Cardiac fibroblast (primary cell): ENCODE results near the gene INTS6L.
A peak's percentile ranks its signal among the peaks of the same experiment; 100 is the strongest.

Experiments used
- DNase-seq, 2 donors: peaks; one replicate each; pipeline versions ENCODE4 v3.0.0 to v3.0.0-alpha.2; 2010; ENCODE audit warnings: low read depth in 2 of 2
- H3K4me3 ChIP-seq, 2 donors: replicated peaks in 1 of 2; 1 replicate in 1 of 2; 2 replicates in 1 of 2; pipeline ENCODE4 v1.5.1; 2011; ENCODE audit warnings: low read depth in 2 of 2, low read length in 2 of 2, mild to moderate bottlenecking in 2 of 2, moderate library complexity in 1 of 2
- CTCF ChIP-seq: IDR thresholded peaks from one replicate; pipeline ENCODE4 v1.5.1; 2011; ENCODE audit warnings: low read depth, mild to moderate bottlenecking, low read length, inconsistent platforms

Gene INTS6L

DNA sequence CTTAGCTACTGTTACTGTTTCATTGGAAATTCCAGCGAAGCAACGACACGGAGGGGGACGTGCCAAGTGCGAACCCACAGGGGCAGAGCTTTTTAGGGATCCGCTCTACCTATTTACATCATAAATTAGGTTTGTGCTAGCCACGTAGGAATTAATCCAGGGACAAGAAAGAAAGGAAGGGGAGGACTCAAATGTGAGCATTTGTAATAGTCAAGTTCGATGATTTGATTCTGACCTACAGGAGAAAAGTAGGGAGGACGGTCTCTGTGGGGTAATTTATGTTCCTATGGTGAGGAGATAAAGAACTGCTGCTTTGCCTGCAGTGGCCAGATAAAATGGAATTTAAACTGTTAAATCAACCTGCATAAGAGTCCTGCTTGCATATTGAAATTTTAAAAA lies 1.7 kb downstream of the INTS6L start:
- H3K4me3 ChIP-seq: peak overlapping the region; percentile 44 to 52
- no peak for TF ChIP-seq CTCF
- no peak for DNase-seq

DNA sequence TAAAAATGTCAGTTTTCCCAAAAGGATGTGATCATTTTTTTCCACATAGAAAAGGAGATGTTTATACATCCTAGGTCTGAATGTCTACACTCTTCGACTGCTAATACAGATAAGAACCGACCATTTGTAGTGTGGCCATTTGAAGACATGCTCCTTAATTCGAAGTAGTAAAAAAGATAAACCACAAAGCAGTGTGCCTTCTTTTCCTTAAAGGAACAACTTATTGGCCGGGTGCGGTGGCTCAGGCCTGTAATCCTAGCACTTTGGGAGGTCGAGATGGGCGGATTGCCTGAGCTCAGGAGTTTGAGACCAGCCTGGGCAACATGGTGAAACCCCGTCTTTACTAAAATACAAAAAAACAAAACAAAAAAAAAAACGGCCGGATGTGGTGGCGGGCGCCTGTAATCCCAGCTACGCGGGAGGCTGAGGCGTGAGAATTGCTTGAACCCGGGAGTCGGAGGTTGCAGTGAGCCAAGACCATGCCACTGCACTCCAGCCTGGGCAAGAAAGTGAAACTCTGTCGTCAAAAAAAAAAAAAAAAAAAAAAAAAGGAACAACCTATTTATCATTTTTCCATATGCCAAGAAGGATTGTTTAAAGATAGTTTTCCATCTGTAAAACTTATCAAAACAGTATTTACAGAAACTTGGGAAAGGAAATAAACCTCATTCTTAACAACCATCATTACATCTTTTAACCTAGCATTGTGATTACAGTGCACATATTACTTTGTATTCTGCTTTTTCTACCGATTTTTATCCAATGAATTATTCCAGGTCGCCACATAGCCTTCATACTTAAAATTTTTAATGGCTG lies 2.6 kb downstream of the INTS6L start:
- no peak for DNase-seq
- H3K4me3 ChIP-seq: no peak overlapping the region
- TF ChIP-seq CTCF: no peak

GRCh38 chrX:135528254-135528653 lies 7.8 kb downstream of the INTS6L start:
- no peak overlapping the region for H3K4me3 ChIP-seq
- no peak for TF ChIP-seq CTCF
- DNase-seq: no peak

DNA sequence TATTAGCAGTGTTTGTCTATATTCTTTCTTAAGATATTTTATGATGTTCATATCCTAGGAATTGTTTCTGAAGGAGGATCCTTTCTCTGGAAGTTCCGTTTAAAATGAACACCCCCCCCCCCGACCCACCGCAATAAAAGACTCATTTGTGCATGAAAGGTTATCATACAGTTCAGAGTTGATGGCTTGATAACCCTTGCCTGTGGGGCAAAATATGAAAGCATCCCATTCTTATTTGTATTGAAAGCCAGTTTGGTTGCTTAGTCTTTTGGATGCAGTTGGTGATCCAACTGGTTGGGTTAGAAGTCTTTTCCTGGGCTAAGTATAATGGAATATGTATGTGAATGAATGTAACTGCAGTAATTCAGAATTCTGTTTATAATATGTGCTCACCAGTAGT lies 8.3 kb downstream of the INTS6L start:
- H3K4me3 ChIP-seq: no peak overlapping the region
- TF ChIP-seq CTCF: no peak
- DNase-seq: no peak

DNA sequence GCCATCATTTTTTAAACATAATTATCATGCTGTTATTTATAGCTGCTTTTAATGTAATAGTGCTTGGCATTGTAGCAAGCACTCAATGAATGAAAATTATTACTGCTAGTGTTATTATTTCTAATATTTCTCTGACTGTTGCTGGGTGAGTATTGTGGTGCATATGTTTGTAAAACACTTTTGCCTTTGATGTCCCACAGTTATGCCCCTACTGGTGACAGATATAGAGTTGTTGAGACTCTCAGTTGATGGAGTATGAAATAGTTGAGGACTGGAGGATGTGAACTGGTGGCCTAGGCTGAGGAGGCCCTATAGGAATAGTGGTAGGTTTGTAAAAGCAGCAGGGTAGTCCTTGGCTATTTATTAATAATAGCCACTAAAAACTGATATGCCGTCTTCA lies 9.6 kb downstream of the INTS6L start:
- H3K4me3 ChIP-seq: no peak overlapping the region
- no peak for DNase-seq
- no peak for TF ChIP-seq CTCF

DNA sequence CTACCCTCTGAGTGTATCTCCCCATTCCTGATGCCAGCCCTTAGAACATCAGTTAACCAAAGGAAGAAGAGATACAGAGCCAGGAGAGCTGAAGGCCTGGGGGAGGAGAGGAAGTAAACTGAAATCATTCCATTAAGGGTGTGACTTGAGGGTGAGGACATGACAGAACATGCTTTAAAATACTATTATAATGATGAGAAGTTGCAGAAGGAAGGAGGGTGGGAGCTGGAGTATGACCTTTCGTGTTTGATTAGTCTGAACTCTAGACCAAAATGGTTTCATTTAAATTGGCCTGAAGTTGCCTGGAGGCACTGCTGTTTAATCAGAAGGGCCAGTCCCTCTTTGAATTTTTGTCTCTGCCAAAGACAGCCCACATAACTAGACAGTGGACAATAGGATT lies 11.4 kb downstream of the INTS6L start:
- no peak for DNase-seq
- no peak for TF ChIP-seq CTCF
- no peak overlapping the region for H3K4me3 ChIP-seq
